ENCODE results near the gene ACIN1.

ACIN1 gene

DNA sequence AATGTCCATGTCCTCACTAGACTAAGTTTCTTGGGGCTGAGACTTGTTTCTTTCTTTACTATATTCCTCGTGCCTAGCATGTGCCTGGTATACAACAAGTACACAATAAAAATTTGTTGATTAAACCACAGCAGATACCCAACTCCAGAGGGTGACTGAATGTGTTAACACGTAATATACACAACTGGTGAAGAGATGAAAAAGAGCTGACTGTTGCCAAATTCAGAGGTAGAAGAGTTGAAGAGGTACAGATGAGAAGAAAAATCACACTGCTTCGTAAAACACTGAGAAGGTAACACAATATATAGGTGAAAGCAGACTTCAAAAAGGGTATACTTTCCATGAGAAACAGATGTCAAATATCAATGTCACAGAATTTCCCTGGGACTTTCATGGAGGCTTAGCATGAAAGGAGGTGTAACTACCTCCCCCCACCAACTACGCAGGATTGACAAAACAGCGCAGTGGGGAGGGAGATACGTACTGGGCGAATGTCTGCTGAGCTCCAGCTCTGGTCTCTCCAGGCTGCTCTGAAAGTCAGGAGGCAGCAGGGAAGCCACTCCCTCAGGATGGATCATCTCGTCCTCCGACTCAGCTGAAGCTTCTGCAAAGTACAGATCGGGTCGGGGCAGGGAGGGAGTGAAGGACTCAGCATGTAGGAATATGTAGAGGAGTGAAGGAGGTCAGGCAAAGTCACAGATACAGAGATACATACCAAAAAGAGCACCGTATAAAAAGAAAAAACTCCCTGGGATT is 5.3 kb downstream of the ACIN1 start:
- Histone ChIP-seq H3K4me1 (ENCODE audit: low read depth, poor library complexity, severe bottlenecking) (peaks cover 14% of the 10 kb centered on the region), H3K36me3 (ENCODE audit: insufficient read depth) (no peaks in the 10 kb centered on the region), H3K4me3 (IDR thresholded peaks at IDR 0.05; ENCODE audit: insufficient read depth, low read depth, low read length) (no peak overlapping the region), H3K9ac (no peak overlapping the region), H3K27me3 (ENCODE audit: insufficient read depth, low read depth) (no peaks in the 10 kb centered on the region), H2AFZ (ENCODE audit: low read depth) (no peak overlapping the region), H4K20me1 (ENCODE audit: insufficient read depth) (no peaks in the 10 kb centered on the region), H3K79me2 (ENCODE audit: insufficient read depth, low read depth) (peaks cover 25% of the 10 kb centered on the region), H3K4me2 (no peak overlapping the region), H3K27ac (no peak overlapping the region)
- TF ChIP-seq, protein P1, sequence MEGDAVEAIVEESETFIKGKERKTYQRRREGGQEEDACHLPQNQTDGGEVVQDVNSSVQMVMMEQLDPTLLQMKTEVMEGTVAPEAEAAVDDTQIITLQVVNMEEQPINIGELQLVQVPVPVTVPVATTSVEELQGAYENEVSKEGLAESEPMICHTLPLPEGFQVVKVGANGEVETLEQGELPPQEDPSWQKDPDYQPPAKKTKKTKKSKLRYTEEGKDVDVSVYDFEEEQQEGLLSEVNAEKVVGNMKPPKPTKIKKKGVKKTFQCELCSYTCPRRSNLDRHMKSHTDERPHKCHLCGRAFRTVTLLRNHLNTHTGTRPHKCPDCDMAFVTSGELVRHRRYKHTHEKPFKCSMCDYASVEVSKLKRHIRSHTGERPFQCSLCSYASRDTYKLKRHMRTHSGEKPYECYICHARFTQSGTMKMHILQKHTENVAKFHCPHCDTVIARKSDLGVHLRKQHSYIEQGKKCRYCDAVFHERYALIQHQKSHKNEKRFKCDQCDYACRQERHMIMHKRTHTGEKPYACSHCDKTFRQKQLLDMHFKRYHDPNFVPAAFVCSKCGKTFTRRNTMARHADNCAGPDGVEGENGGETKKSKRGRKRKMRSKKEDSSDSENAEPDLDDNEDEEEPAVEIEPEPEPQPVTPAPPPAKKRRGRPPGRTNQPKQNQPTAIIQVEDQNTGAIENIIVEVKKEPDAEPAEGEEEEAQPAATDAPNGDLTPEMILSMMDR (conservative IDR thresholded peaks at IDR 0.05; ENCODE audit: low read depth, low read length) = no peak

- Histone ChIP-seq H3K79me2 (ENCODE audit: insufficient read depth, low read depth) (no peaks in the 10 kb centered on the region; the same call in 1 of the 2 replicates), H3K4me3 (IDR thresholded peaks at IDR 0.05; ENCODE audit: insufficient read depth, low read depth, low read length) (no peak overlapping the region), H2AFZ (ENCODE audit: low read depth) (no peak overlapping the region), H3K36me3 (ENCODE audit: insufficient read depth) (no peaks in the 10 kb centered on the region), H3K4me2 (no peak overlapping the region), H3K9ac (no peak overlapping the region), H3K27me3 (ENCODE audit: insufficient read depth, low read depth) (no peaks in the 10 kb centered on the region), H4K20me1 (ENCODE audit: insufficient read depth) (no peaks in the 10 kb centered on the region), H3K27ac (no peak overlapping the region), H3K4me1 (ENCODE audit: low read depth, poor library complexity, severe bottlenecking) (no peaks in the 10 kb centered on the region)
- TF ChIP-seq, protein P1 (conservative IDR thresholded peaks at IDR 0.05; ENCODE audit: low read depth, low read length) = no peak
These were observed 8.4 kb downstream of the ACIN1 start for GRCh38 chr14:23086565-23086964.

- no peak overlapping the region for H3K27ac ChIP-seq
These were observed 9.5 kb downstream of the ACIN1 start for GRCh38 chr14:23085458-23085857.

DNA sequence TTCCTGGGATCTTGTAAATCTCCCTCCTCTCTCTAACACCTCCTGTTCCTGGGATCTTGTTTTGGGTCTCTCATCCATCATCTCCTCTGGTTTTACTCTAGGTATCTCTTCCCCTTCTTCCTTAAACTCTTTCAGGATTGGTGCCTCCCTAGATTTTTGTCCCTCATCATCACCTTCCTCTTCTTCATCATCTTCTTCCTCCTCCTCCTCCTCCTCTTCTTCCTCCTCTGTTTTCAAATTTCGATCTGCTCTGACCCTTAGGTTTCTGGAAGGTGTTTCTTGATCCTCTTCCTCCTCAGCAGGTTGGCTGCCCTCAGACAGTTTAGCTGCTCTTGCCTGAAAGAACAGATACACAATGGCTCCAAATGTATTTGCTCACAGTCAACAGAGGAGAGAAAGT is 14.5 kb downstream of the ACIN1 start:
- Histone ChIP-seq H3K79me2 (ENCODE audit: insufficient read depth, low read depth) (no peaks in the 10 kb centered on the region), H3K27ac (no peak overlapping the region), H3K9ac (no peak overlapping the region), H3K27me3 (ENCODE audit: insufficient read depth, low read depth) (no peaks in the 10 kb centered on the region), H2AFZ (ENCODE audit: low read depth) (no peak overlapping the region), H4K20me1 (ENCODE audit: insufficient read depth) (no peaks in the 10 kb centered on the region), H3K36me3 (ENCODE audit: insufficient read depth) (no peaks in the 10 kb centered on the region), H3K4me1 (ENCODE audit: low read depth, poor library complexity, severe bottlenecking) (no peaks in the 10 kb centered on the region), H3K4me3 (IDR thresholded peaks at IDR 0.05; ENCODE audit: insufficient read depth, low read depth, low read length) (no peak overlapping the region), H3K4me2 (no peak overlapping the region)
- TF ChIP-seq, protein P1 (conservative IDR thresholded peaks at IDR 0.05; ENCODE audit: low read depth, low read length) = no peak

More at GRCh38 chr14:23085458-23085857, 9.5 kb downstream of the ACIN1 start:
- H3K4me1 ChIP-seq (ENCODE audit: low read depth, poor library complexity, severe bottlenecking) = no peaks in the 10 kb centered on the region
- H3K4me3 ChIP-seq (IDR thresholded peaks at IDR 0.05; ENCODE audit: insufficient read depth, low read depth, low read length) = no peak overlapping the region
- H3K9ac ChIP-seq = no peak overlapping the region
- H3K79me2 ChIP-seq (ENCODE audit: insufficient read depth, low read depth) = no peaks in the 10 kb centered on the region
- no peaks in the 10 kb centered on the region for H3K27me3 ChIP-seq (ENCODE audit: insufficient read depth, low read depth)
- H3K4me2 ChIP-seq = no peak overlapping the region
- no peaks in the 10 kb centered on the region for H4K20me1 ChIP-seq (ENCODE audit: insufficient read depth)
- no peaks in the 10 kb centered on the region for H3K36me3 ChIP-seq (ENCODE audit: insufficient read depth)
- TF ChIP-seq, protein P1 (conservative IDR thresholded peaks at IDR 0.05; ENCODE audit: low read depth, low read length) = no peak
- H2AFZ ChIP-seq (ENCODE audit: low read depth) = no peak overlapping the region
